ENCODE measurements around the gene U2AF2.

DNA sequence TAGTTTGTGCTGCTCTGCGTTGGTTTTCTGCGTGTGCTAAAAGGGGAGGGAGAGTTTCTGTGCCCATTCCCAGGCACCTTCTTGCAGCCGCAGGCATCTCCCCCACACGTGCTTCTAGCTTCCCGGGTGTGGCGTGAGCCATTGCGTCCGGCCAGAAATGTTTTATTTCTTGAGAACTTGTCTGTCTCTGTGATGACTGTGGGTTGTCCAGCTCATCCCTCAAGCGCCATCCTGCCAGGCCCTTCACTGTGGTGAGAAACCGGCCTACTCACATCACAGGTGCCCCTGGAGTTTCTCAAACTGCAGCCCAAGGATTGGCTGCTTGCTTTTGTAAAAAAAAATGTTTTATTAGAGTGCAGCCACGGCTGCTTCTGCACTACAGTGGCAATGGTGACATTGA is 44.4 kb downstream of the U2AF2 start:
- TF ChIP-seq TAF1 (IDR thresholded peaks at IDR 0.05; ENCODE audit: low read depth, low read length), result no peak
- no peak for TF ChIP-seq GABPA (IDR thresholded peaks at IDR 0.05; ENCODE audit: borderline replicate concordance, insufficient read depth, low read length)
- TF ChIP-seq, protein P1, sequence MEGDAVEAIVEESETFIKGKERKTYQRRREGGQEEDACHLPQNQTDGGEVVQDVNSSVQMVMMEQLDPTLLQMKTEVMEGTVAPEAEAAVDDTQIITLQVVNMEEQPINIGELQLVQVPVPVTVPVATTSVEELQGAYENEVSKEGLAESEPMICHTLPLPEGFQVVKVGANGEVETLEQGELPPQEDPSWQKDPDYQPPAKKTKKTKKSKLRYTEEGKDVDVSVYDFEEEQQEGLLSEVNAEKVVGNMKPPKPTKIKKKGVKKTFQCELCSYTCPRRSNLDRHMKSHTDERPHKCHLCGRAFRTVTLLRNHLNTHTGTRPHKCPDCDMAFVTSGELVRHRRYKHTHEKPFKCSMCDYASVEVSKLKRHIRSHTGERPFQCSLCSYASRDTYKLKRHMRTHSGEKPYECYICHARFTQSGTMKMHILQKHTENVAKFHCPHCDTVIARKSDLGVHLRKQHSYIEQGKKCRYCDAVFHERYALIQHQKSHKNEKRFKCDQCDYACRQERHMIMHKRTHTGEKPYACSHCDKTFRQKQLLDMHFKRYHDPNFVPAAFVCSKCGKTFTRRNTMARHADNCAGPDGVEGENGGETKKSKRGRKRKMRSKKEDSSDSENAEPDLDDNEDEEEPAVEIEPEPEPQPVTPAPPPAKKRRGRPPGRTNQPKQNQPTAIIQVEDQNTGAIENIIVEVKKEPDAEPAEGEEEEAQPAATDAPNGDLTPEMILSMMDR (IDR thresholded peaks at IDR 0.05; ENCODE audit: control extremely low read depth in 1 of 3, insufficient read depth in 1 of 3, low read depth in 1 of 3, low read length in 3 of 3), result no peak
- no peak for TF ChIP-seq EZH2 (IDR thresholded peaks at IDR 0.05; ENCODE audit: low read depth, low read length, severe bottlenecking)
- TF ChIP-seq POLR2A (IDR thresholded peaks at IDR 0.05; ENCODE audit: control extremely low read depth in 1 of 2, low read depth in 2 of 2, low read length in 2 of 2), result no peak

Measured in H1 (cell line).